NCI-H2029 treated with DMSO at 0.1 percent for 48 hours (cell line): Measurements from ENCODE around the gene DZANK1.
"Not testable (repeated sequence)": the region's sequence is repeated elsewhere in the genome, so short reads cannot be mapped to it uniquely, and the experiment has no call there.

ENCODE experiments used
- DNase-seq: peaks from one replicate; lab custom pipeline; 2025; lab: John Stamatoyannopoulos, UW

DZANK1 gene

DNA sequence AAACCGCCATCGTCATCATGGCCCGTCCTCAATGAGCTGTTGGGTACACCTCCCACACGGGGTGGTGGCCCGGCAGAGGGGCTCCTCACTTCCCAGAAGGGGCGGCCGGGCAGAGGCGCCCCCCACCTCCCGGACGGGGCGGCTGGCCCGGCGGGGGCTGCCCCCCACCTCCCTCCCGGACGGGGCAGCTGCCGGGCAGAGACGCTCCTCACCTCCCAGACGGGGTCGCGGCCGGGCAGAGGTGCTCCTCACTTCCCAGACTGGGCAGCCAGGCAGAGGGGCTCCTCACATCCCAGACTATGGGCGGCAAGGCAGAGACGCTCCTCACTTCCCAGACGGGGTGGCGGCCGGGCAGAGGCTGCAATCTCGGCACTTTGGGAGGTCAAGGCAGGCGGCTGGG lies 91.3 kb downstream of the DZANK1 start:
- DNase-seq: not testable (repeated sequence)

DNA sequence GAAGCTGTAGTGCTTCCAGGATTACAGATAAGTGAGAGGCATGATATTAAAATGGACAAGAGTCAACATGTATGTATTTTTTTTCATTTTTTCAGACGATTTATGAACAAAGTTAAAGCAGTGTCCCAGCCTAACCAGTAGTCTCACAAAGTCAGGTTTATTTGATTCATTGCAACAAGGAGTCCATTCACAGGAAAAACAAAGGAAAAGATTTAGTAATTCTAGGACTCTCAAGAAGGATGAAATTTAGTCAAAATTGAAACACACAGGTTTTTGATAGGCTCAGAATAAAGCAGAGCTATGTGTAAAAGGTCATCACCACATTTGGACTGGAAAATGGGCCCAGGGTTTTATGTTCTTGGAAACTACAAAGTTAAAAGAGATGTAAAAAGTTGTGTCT lies 94.5 kb downstream of the DZANK1 start:
- no peak for DNase-seq

DNA sequence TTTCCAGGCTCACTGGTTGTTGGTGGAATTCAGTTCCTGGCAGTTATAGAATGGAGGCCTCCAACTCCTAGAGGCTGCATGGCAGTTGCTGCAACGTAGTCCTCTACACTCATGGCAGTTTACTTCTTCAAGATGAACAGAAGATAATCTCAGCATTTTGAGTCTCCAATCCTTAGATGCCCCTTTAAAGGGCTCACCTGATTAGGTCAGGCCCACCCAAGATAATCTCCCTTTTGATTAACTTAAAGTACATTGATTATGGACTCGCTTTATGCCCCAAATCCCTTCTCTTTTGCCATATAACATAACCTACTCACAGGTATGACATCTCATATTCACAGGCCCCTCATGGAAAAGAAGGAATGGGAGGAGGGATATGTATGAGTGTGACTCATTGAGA lies 102.1 kb downstream of the DZANK1 start:
- no peak for DNase-seq

GRCh38 chr20:18363708-18364107 lies 103.1 kb downstream of the DZANK1 start:
- no peak for DNase-seq

DNA sequence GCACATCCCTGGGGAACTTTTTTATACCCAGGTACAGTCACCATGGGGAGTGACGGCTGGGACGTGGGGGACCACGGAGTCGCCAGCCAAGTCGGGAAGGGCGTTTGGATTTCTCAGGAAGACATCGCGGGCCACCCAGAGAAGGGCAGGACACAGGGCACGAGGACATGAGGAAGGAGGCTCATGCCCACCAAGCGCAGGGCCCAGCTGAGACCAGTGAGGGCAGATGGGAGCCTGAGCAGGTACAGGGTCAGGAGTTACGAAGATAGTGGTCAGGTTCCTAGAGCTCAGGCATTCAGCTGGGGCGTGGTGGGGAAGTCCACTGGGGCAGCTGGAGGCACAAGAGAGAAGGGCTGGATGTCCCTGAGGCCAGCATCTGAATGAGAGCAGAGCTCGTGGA lies 103.9 kb downstream of the DZANK1 start:
- DNase-seq: no peak

DNA sequence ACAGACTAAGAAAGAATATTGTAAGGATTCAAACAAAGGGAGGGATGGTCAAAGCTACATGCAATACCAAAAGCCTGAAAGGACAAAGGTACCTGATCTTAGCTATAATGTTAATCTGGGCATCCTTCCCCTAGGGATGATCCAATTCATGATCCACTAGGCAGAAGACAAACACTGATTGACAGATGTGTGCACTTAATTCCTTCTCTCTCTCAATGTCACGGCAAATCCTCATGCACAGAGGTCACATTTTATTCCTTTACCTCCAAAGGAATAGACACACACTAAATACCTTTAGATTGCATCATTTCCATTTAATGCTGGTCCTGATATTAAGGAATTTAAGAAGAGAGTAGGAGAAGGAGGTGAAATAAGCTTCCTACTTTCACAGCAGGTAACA lies 105.2 kb downstream of the DZANK1 start:
- no peak for DNase-seq

GRCh38 chr20:18360635-18361034 lies 106.2 kb downstream of the DZANK1 start:
- no peak for DNase-seq

GRCh38 chr20:18359854-18360253 lies 107.0 kb downstream of the DZANK1 start:
- no peak for DNase-seq

GRCh38 chr20:18349749-18350148 lies 117.1 kb downstream of the DZANK1 start:
- DNase-seq: not testable (repeated sequence)
